ENCODE data around the gene ADGRL4. TPM values are rescaled to one million over a fixed set of nuclear protein-coding genes. Genes with fewer than 3 reads are reported as not detected.

ADGRL4 gene
- total RNA-seq, 1 experiment from 2014 or later = 0.10 TPM

GRCh38 chr1:78996791-78997190 is 9.7 kb downstream of the ADGRL4 start:
- Histone ChIP-seq H3K4me1 (ENCODE audit: control insufficient read depth in 1 of 2, insufficient read depth in 2 of 2, low read length in 2 of 2) (no peaks in the 10 kb centered on the region), H2AFZ (ENCODE audit: low read depth, low read length, poor library complexity, severe bottlenecking) (no peak overlapping the region), H4K20me1 (ENCODE audit: insufficient read depth) (no peaks in the 10 kb centered on the region), H3K36me3 (ENCODE audit: control insufficient read depth in 1 of 2, insufficient read depth in 2 of 2, low read length in 2 of 2) (no peaks in the 10 kb centered on the region), H3K4me3 (replicated peaks in 1 of 2; ENCODE audit: low read depth in 1 of 2, low read length in 2 of 2) (no peak overlapping the region), H3K9me3 (ENCODE audit: control insufficient read depth in 1 of 2, insufficient read depth in 1 of 2, low read depth in 1 of 2, low read length in 2 of 2) (no peaks in the 10 kb centered on the region), H3K9ac (ENCODE audit: low read length) (no peak overlapping the region), H3K4me2 (ENCODE audit: low read length) (no peak overlapping the region), H3K9me2 (ENCODE audit: insufficient read depth) (no peaks in the 10 kb centered on the region), H3K27me3 (ENCODE audit: insufficient read depth, low read length) (no peaks in the 10 kb centered on the region), H3K79me2 (ENCODE audit: insufficient read depth, low read length) (no peaks in the 10 kb centered on the region), H3K27ac (ENCODE audit: low read depth, low read length) (no peak overlapping the region)
- RAD21 ChIA-PET (ENCODE audit: low non-redundant PET in 1 of 2, low total read pairs in 2 of 2, uncharacterized antibody in 2 of 2, unreplicated experiment in 2 of 2) = no interaction called here
- no peak for TF ChIP-seq SRF (IDR thresholded peaks at IDR 0.05; ENCODE audit: low read depth)
- no peak for TF ChIP-seq ZFX (IDR thresholded peaks at IDR 0.05)
- no peak for TF ChIP-seq YY1 (IDR thresholded peaks at IDR 0.05; ENCODE audit: extremely low read depth, insufficient replicate concordance, low read depth, low read length)
- TF ChIP-seq TCF7L2 (IDR thresholded peaks at IDR 0.05; ENCODE audit: borderline replicate concordance, extremely low read depth, insufficient read depth, insufficient read length) = no peak
- no peak for TF ChIP-seq ELF1 (IDR thresholded peaks at IDR 0.05; ENCODE audit: borderline replicate concordance, low read depth)
- no peak for TF ChIP-seq POLR2AphosphoS5 (IDR thresholded peaks at IDR 0.05; ENCODE audit: low read depth, low read length)
- TF ChIP-seq, protein P1, sequence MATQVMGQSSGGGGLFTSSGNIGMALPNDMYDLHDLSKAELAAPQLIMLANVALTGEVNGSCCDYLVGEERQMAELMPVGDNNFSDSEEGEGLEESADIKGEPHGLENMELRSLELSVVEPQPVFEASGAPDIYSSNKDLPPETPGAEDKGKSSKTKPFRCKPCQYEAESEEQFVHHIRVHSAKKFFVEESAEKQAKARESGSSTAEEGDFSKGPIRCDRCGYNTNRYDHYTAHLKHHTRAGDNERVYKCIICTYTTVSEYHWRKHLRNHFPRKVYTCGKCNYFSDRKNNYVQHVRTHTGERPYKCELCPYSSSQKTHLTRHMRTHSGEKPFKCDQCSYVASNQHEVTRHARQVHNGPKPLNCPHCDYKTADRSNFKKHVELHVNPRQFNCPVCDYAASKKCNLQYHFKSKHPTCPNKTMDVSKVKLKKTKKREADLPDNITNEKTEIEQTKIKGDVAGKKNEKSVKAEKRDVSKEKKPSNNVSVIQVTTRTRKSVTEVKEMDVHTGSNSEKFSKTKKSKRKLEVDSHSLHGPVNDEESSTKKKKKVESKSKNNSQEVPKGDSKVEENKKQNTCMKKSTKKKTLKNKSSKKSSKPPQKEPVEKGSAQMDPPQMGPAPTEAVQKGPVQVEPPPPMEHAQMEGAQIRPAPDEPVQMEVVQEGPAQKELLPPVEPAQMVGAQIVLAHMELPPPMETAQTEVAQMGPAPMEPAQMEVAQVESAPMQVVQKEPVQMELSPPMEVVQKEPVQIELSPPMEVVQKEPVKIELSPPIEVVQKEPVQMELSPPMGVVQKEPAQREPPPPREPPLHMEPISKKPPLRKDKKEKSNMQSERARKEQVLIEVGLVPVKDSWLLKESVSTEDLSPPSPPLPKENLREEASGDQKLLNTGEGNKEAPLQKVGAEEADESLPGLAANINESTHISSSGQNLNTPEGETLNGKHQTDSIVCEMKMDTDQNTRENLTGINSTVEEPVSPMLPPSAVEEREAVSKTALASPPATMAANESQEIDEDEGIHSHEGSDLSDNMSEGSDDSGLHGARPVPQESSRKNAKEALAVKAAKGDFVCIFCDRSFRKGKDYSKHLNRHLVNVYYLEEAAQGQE (IDR thresholded peaks at IDR 0.05; ENCODE audit: low read depth) = no peak
- no peak for TF ChIP-seq SP1 (IDR thresholded peaks at IDR 0.05; ENCODE audit: low read depth)
- no peak for TF ChIP-seq EZH2phosphoT487 (IDR thresholded peaks at IDR 0.05; ENCODE audit: borderline replicate concordance)
- no peak for TF ChIP-seq RAD21 (IDR thresholded peaks at IDR 0.05; ENCODE audit: low read depth)
- TF ChIP-seq ATF3 (IDR thresholded peaks at IDR 0.05) = no peak
- TF ChIP-seq EZH2 (IDR thresholded peaks at IDR 0.05) = no peak
- TF ChIP-seq JUND (IDR thresholded peaks at IDR 0.05) = no peak
- TF ChIP-seq ZNF274 (IDR thresholded peaks at IDR 0.05; ENCODE audit: low read depth, low read length) = no peak
- no peak for TF ChIP-seq POLR2A (IDR thresholded peaks at IDR 0.05; ENCODE audit: borderline replicate concordance, extremely low read depth, insufficient read depth, insufficient read length)
- no peak for TF ChIP-seq FOSL1 (IDR thresholded peaks at IDR 0.05; ENCODE audit: low read depth)
- no peak for TF ChIP-seq ZBTB33 (IDR thresholded peaks at IDR 0.05; ENCODE audit: extremely low read depth, insufficient replicate concordance, low read length)
- no peak for TF ChIP-seq SIN3A (IDR thresholded peaks at IDR 0.05; ENCODE audit: low read depth)
- no peak for TF ChIP-seq CBX3 (IDR thresholded peaks at IDR 0.05; ENCODE audit: low read depth)
- no TSS peak for BruUV-seq (replicated peaks)
- POLR2A ChIA-PET = no interaction called here
- CTCF ChIA-PET = no interaction called here
- ATAC-seq (no peak), DNase-seq (ENCODE audit: low read depth, low spot score) (no peak)
- intact Hi-C loops (cut with micrococcal nuclease) = no loop called here

Measured in HCT116 (cell line).